Limb (tissue), 2 donors: ENCODE results near the gene MSRB3.
A peak's percentile ranks its signal among the peaks of the same experiment; 100 is the strongest.

Source experiments
- DNase-seq, 2 donors: peaks; one replicate each; pipeline ENCODE4 v3.0.0-alpha.2; 2016; ENCODE audit errors: extremely low spot score in 2 of 2

The MSRB3 gene

GRCh38 chr12:65325183-65325582 lies 46.7 kb downstream of the MSRB3 start:
- DNase-seq = no peak

- DNase-seq = no peak
Observed at GRCh38 chr12:65326616-65327015, 48.1 kb downstream of the MSRB3 start.

- DNase-seq = peak; percentile 46 to 79
Observed at GRCh38 chr12:65327207-65328076, 49.0 kb downstream of the MSRB3 start.

- DNase-seq = no peak
Observed at GRCh38 chr12:65329721-65330120, 51.2 kb downstream of the MSRB3 start.

- no peak for DNase-seq
Observed at GRCh38 chr12:65330331-65330730, 51.8 kb downstream of the MSRB3 start.

- no peak for DNase-seq
Observed at GRCh38 chr12:65331456-65331855, 53.0 kb downstream of the MSRB3 start.

- no peak for DNase-seq
Observed at GRCh38 chr12:65333649-65334048, 55.2 kb downstream of the MSRB3 start.

GRCh38 chr12:65334521-65334920 lies 56.0 kb downstream of the MSRB3 start:
- DNase-seq = peak in 1 of 2 donors; percentile 74

- DNase-seq = peak; percentile 46 to 81
Observed at GRCh38 chr12:65335021-65335714, 56.7 kb downstream of the MSRB3 start.

GRCh38 chr12:65335981-65336380 lies 57.5 kb downstream of the MSRB3 start:
- DNase-seq = no peak

GRCh38 chr12:65339161-65339560 lies 60.7 kb downstream of the MSRB3 start:
- DNase-seq = no peak

GRCh38 chr12:65343230-65343629 lies 64.7 kb downstream of the MSRB3 start:
- no peak for DNase-seq

- no peak for DNase-seq
Observed at GRCh38 chr12:65343801-65344200, 65.3 kb downstream of the MSRB3 start.

GRCh38 chr12:65355461-65355860 lies 77.0 kb downstream of the MSRB3 start:
- DNase-seq = no peak

- DNase-seq = no peak
Observed at GRCh38 chr12:65362234-65363031, 84.0 kb downstream of the MSRB3 start.

- DNase-seq = no peak
Observed at GRCh38 chr12:65364046-65364445, 85.6 kb downstream of the MSRB3 start.

- no peak for DNase-seq
Observed at GRCh38 chr12:65367396-65367795, 88.9 kb downstream of the MSRB3 start.

GRCh38 chr12:65368055-65368454 lies 89.6 kb downstream of the MSRB3 start:
- DNase-seq = no peak

- no peak for DNase-seq
Observed at GRCh38 chr12:65372574-65372973, 94.1 kb downstream of the MSRB3 start.

GRCh38 chr12:65384240-65384639 lies 105.8 kb downstream of the MSRB3 start:
- DNase-seq = no peak

GRCh38 chr12:65387396-65387795 lies 108.9 kb downstream of the MSRB3 start:
- DNase-seq = no peak

- no peak for DNase-seq
Observed at GRCh38 chr12:65389436-65389835, 111.0 kb downstream of the MSRB3 start.
